HEK293 (cell line): Measurements from ENCODE around the gene ZNF197.

ENCODE experiments used
- CTCF ChIP-seq: fragments of 450-650 bp; formaldehyde crosslinking; IDR thresholded peaks from 2 replicates; pipeline ENCODE4 v1.5.1; 2016; ENCODE audit warnings: missing biosample characterization, missing genetic modification characterization
- REST ChIP-seq: fragments of 450-650 bp; formaldehyde crosslinking; IDR thresholded peaks from 2 replicates; pipeline ENCODE4 v1.5.1; 2016; ENCODE audit warnings: missing biosample characterization, missing genetic modification characterization
- TRIM28 ChIP-seq: IDR thresholded peaks from 2 replicates; pipeline ENCODE4 v1.6.1; 2011; ENCODE audit warnings: low read length, control low read depth, borderline replicate concordance
- ZNF404 ChIP-seq: fragments of 450-650 bp; formaldehyde crosslinking; IDR thresholded peaks from 2 replicates; pipeline ENCODE4 v1.5.1; 2017; ENCODE audit warnings: missing biosample characterization, missing genetic modification characterization
- ZNF843 ChIP-seq: fragments of 450-650 bp; formaldehyde crosslinking; IDR thresholded peaks from 2 replicates; pipeline ENCODE4 v1.5.1; 2016; ENCODE audit warnings: missing biosample characterization, missing genetic modification characterization

DNA sequence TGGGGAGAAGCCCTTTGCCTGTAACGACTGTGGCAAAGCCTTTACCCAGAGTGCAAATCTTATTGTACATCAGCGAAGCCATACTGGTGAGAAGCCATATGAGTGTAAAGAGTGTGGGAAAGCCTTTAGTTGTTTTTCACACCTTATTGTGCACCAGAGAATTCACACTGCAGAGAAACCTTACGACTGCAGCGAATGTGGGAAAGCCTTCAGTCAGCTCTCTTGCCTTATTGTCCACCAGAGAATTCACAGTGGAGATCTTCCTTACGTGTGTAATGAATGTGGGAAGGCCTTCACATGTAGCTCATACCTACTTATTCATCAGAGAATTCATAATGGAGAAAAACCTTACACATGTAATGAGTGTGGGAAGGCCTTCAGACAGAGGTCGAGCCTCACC is 34.6 kb downstream of the ZNF197 start:
- TF ChIP-seq REST = no peak
- TF ChIP-seq CTCF = no peak
- TF ChIP-seq ZNF404 (tag by site-specific recombination) = no peak
- no peak for TF ChIP-seq ZNF843 (tag by site-specific recombination)
- TF ChIP-seq TRIM28 = no peak
